HFF-Myc (cell line): ENCODE results near the gene ANXA2.
A peak's percentile ranks its signal among the peaks of the same experiment; 100 is the strongest.

ENCODE experiments used
- DNase-seq: peaks from one replicate; pipeline ENCODE4 v3.0.0-alpha.2; 2011; ENCODE audit warnings: low read depth; ENCODE audit errors: extremely low read depth
- H3K4me3 ChIP-seq: replicated peaks from 2 replicates; pipeline ENCODE4 v1.5.1; 2011; ENCODE audit warnings: low read depth, mild to moderate bottlenecking, control low read depth, low read length
- TF ChIP-seq, protein P1 (sequence below): IDR thresholded peaks from 2 replicates; pipeline ENCODE4 v1.5.1; 2012; ENCODE audit warnings: mild to moderate bottlenecking, low read depth, low read length, control low read depth; ENCODE audit errors: missing control alignments

Gene ANXA2

GRCh38 chr15:60346077-60346476 lies 51.7 kb downstream of the ANXA2 start:
- no peak for DNase-seq
- H3K4me3 ChIP-seq, result no peak overlapping the region
- TF ChIP-seq, protein P1, sequence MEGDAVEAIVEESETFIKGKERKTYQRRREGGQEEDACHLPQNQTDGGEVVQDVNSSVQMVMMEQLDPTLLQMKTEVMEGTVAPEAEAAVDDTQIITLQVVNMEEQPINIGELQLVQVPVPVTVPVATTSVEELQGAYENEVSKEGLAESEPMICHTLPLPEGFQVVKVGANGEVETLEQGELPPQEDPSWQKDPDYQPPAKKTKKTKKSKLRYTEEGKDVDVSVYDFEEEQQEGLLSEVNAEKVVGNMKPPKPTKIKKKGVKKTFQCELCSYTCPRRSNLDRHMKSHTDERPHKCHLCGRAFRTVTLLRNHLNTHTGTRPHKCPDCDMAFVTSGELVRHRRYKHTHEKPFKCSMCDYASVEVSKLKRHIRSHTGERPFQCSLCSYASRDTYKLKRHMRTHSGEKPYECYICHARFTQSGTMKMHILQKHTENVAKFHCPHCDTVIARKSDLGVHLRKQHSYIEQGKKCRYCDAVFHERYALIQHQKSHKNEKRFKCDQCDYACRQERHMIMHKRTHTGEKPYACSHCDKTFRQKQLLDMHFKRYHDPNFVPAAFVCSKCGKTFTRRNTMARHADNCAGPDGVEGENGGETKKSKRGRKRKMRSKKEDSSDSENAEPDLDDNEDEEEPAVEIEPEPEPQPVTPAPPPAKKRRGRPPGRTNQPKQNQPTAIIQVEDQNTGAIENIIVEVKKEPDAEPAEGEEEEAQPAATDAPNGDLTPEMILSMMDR, result no peak

DNA sequence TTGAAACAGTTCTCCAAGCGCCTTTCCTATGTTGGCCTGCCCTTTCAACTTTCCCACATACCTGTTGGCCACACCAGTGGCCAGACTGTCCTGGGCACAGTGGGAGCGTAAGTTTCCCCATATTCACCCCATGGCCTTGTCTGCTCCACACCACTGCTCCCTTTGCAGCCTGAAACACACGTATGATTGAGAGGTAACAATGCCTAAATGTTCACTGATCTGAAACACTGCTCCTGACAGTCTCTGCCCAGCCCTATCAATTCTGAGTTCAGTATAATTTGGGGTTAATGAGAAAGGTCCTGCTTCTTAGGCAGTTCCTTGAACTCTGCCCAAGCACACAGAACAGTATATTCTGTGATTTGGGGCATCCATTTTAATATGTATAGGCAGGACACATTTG lies 52.2 kb downstream of the ANXA2 start:
- TF ChIP-seq, protein P1, result no peak
- no peak overlapping the region for H3K4me3 ChIP-seq
- DNase-seq, result no peak

DNA sequence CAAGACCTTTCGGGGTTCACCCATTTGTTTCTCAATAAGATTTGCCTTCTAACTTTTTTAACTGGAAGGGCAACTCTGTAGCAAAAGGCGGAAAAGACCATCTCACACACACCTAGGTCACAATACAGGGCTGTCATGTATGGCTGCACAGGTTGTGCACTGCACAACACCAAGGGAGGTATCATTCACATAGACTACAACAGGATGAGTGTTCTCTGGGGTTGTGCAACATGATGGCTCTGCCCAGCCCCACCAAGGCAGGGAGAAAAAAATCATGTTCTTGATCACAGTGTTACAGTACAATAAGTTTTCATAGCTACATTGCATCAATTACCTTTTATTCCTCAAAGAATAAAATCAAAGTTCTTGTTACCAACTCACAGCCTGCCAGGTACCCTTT lies 52.8 kb downstream of the ANXA2 start:
- TF ChIP-seq, protein P1, result no peak
- no peak overlapping the region for H3K4me3 ChIP-seq
- no peak for DNase-seq

DNA sequence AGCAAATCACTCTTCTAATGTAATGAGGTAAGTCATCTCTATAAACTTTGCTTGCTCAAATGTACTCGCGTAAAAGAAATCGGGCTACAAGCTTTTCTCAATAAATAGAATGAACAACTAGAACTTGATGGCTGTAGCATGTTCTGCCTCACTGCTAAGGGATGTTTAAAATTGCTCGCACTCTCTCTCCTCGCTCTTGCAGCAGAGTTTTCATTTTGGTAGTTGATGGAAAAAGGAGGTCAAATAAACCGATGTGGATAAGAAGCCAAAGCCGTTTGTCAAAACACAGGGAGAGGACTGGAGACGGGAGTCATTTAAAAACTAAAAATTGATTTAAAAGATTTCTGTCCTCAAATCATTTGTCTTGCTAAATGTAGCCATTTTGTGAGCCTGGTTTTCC lies 53.3 kb downstream of the ANXA2 start:
- no peak overlapping the region for H3K4me3 ChIP-seq
- TF ChIP-seq, protein P1, result no peak
- no peak for DNase-seq

GRCh38 chr15:60343221-60343970 lies 54.4 kb downstream of the ANXA2 start:
- TF ChIP-seq, protein P1, result no peak
- no peak overlapping the region for H3K4me3 ChIP-seq
- DNase-seq, result no peak

DNA sequence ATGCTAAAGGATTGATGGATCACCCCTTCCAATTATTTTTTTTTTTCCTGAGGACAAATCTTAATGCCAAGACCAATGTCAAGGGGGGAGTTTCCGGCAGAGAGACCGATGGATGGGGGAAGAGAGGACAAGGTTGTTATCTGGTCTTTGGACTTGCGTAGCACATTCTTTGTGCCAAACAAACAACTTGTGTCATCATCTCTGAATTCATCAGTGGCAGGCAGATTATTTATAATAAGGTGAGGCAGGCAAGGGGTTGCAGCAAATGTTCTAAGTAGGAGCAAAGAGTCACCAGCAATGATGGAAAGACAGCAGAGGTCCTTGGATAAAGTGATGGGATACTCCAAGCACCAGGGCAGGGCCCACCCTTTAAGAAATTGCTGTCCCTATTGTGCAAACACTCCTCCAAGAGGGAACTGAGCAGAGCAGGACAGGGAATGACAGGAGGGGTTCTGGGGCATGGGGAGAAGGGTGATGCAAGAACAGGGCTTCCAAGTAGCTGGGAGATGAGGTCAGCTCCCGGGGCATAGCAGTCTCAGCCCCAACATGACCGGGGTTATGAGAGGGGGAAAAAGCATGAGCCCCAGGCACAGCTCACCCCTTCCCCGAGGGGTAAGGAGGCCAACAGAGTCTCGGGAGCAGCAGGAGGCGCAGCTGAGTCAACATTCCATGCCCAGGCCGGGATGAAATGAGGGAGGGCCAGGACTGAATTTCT lies 57.4 kb downstream of the ANXA2 start:
- H3K4me3 ChIP-seq, result no peak overlapping the region
- TF ChIP-seq, protein P1, result peak; percentile 5
- DNase-seq, result no peak
